Measurements from ENCODE around the gene UTP14A.
"Not testable (repeated sequence)": the region's sequence is repeated elsewhere in the genome, so short reads cannot be mapped to it uniquely, and the experiment has no call there.

Gene UTP14A, protein sequence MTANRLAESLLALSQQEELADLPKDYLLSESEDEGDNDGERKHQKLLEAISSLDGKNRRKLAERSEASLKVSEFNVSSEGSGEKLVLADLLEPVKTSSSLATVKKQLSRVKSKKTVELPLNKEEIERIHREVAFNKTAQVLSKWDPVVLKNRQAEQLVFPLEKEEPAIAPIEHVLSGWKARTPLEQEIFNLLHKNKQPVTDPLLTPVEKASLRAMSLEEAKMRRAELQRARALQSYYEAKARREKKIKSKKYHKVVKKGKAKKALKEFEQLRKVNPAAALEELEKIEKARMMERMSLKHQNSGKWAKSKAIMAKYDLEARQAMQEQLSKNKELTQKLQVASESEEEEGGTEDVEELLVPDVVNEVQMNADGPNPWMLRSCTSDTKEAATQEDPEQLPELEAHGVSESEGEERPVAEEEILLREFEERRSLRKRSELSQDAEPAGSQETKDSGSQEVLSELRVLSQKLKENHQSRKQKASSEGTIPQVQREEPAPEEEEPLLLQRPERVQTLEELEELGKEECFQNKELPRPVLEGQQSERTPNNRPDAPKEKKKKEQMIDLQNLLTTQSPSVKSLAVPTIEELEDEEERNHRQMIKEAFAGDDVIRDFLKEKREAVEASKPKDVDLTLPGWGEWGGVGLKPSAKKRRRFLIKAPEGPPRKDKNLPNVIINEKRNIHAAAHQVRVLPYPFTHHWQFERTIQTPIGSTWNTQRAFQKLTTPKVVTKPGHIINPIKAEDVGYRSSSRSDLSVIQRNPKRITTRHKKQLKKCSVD

DNA sequence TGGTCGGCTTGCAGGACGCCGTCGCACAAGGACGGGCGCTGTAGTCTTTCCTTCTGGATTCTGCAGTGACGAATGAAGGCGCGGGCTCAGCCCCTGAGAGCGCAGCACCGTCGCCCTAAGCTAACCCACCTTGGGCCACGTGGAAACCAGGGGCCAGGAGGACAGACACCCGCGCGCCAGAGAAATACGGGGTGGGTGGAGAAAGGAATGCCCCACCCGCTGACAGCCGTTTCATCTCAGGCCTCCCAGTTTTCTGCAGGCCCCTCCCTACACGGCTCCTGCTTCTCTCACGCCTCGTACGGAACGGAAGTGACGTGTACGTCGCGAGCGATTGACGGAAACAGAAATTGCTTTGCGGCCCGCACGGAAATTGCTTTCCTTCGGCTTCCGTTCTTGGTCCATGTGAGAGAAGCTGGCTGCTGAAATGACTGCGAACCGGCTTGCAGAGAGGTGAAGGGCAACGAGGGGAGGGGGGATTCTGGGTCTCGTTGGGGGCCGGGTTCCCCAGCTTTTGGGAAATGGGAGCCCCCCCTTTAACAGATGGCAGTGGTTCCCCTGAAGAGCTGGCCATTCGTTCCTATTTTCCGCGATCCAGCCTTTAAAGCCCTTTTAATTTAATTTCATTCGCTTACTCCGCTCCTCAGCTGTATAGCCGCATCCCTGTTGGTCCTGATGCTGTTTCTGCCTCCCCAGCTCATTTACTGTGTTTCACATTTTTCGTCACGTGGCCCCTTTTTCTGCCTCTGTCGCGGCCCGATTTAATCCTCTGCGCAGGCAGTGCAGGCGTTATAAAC lies at the start of gene UTP14A:
TSS of gene UTP14A (plus strand) at position 378 of the 794 bp plus-strand sequence. CDS start at position 425, 47 bp downstream.
- peak within 1 kb of the TSS; percentile 80 for H3K9ac ChIP-seq (ENCODE audit: low read length)
- peak within 1 kb of the TSS; percentile 49 for H3K27ac ChIP-seq (ENCODE audit: low read length)
- H3K27me3 ChIP-seq (ENCODE audit: low read depth, low read length): no peaks in the 10 kb centered on the region
- TF ChIP-seq EZH2phosphoT487 (IDR thresholded peaks at IDR 0.05; ENCODE audit: low read depth): no peak
- TF ChIP-seq, protein P1, sequence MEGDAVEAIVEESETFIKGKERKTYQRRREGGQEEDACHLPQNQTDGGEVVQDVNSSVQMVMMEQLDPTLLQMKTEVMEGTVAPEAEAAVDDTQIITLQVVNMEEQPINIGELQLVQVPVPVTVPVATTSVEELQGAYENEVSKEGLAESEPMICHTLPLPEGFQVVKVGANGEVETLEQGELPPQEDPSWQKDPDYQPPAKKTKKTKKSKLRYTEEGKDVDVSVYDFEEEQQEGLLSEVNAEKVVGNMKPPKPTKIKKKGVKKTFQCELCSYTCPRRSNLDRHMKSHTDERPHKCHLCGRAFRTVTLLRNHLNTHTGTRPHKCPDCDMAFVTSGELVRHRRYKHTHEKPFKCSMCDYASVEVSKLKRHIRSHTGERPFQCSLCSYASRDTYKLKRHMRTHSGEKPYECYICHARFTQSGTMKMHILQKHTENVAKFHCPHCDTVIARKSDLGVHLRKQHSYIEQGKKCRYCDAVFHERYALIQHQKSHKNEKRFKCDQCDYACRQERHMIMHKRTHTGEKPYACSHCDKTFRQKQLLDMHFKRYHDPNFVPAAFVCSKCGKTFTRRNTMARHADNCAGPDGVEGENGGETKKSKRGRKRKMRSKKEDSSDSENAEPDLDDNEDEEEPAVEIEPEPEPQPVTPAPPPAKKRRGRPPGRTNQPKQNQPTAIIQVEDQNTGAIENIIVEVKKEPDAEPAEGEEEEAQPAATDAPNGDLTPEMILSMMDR (IDR thresholded peaks at IDR 0.05; ENCODE audit: low read depth, low read length): no peak
- H2AFZ ChIP-seq (ENCODE audit: low read depth, low read length): peak within 1 kb of the TSS; percentile 55
- H3K79me2 ChIP-seq (ENCODE audit: low read length): peaks cover 20% of the 10 kb centered on the region
- H3K36me3 ChIP-seq (replicated peaks; ENCODE audit: low read depth, low read length): peaks cover 23% of the 10 kb centered on the region
- H4K20me1 ChIP-seq (ENCODE audit: insufficient read depth, low read length): no peaks in the 10 kb centered on the region
- H3K4me1 ChIP-seq (ENCODE audit: low read length): peaks cover 24% of the 10 kb centered on the region
- peak within 1 kb of the TSS; percentile 95 for H3K4me3 ChIP-seq (ENCODE audit: low read length)
- peak within 1 kb of the TSS; percentile 78 for H3K4me2 ChIP-seq (ENCODE audit: low read length)
- no peaks in the 10 kb centered on the region for H3K9me3 ChIP-seq (ENCODE audit: insufficient read depth, low read length)

DNA sequence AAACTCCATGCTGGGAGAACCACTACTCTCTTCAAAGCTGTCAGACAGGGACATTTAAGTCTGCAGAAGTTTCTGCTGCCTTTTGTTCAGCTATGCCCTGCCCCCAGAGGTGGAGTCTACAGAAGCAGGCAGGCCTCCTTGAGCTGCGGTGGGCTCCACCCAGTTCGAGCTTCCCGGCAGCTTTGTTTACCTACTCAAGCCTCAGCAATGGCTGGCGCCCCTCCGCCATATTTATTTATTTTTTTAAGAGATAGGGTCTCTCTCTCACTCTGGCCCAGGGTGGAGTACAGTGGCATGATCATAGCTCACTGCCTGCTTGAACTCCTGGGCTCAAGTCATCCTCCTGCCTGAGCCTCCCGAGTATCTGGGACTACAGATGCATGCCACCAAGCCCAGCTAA lies 46.8 kb upstream of the UTP14A start:
- H3K79me2 ChIP-seq (ENCODE audit: low read length); H3K27me3 ChIP-seq (ENCODE audit: low read depth, low read length); H3K4me3 ChIP-seq (ENCODE audit: low read length); H4K20me1 ChIP-seq (ENCODE audit: insufficient read depth, low read length); H3K4me2 ChIP-seq (ENCODE audit: low read length); H2AFZ ChIP-seq (ENCODE audit: low read depth, low read length); H3K9me3 ChIP-seq (ENCODE audit: insufficient read depth, low read length); H3K9ac ChIP-seq (ENCODE audit: low read length); H3K4me1 ChIP-seq (ENCODE audit: low read length); H3K36me3 ChIP-seq (replicated peaks; ENCODE audit: low read depth, low read length); H3K27ac ChIP-seq (ENCODE audit: low read length): not testable (repeated sequence)

DNA sequence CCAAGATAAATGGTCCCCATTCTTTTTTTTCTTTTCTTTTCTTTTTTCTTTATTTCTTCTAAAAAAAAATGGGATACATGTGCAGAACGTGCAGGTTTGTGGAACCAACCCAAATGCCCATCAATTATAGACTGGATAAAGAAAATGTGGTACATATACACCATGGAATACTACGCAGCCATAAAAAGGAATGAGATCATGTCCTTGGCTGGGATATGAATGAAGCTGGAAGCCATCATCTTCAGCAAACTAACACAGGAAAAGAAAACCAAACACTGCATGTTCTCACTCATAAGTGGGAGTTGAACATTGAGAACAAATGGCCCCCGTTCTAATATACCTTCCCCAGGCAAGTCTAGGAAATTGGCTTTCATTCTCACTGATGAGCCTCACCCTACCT lies 39.6 kb upstream of the UTP14A start:
- not testable (repeated sequence) for H3K9me3 ChIP-seq (ENCODE audit: insufficient read depth, low read length); H3K4me2 ChIP-seq (ENCODE audit: low read length); H3K9ac ChIP-seq (ENCODE audit: low read length); H3K4me1 ChIP-seq (ENCODE audit: low read length); H4K20me1 ChIP-seq (ENCODE audit: insufficient read depth, low read length); H3K4me3 ChIP-seq (ENCODE audit: low read length); H3K27ac ChIP-seq (ENCODE audit: low read length); H3K27me3 ChIP-seq (ENCODE audit: low read depth, low read length); H2AFZ ChIP-seq (ENCODE audit: low read depth, low read length); H3K79me2 ChIP-seq (ENCODE audit: low read length); H3K36me3 ChIP-seq (replicated peaks; ENCODE audit: low read depth, low read length)

DNA sequence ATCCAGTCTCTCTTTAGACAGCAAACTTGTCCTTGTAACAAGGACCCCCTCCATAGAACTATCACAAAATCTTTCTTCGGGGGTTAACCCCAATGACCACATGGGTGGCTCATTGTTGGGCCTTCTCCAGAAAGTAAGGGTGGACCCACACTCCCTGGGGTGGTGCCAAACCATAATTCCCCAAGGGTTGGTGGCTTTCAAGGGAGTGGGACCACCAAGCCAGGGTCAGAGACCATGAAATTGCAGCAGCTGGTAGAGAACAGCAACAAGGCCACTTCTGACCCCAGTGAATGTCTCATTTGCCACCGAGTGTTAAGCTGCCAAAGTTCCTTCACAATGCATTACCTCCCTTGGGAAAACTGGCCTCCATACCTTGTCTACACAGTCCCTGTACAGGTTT lies 33.4 kb upstream of the UTP14A start:
- Histone ChIP-seq H3K9ac (ENCODE audit: low read length) (no peak overlapping the region), H2AFZ (ENCODE audit: low read depth, low read length) (no peak overlapping the region), H3K9me3 (ENCODE audit: insufficient read depth, low read length) (no peaks in the 10 kb centered on the region), H3K27ac (ENCODE audit: low read length) (no peak overlapping the region), H3K4me1 (ENCODE audit: low read length) (no peaks in the 10 kb centered on the region), H3K79me2 (ENCODE audit: low read length) (no peaks in the 10 kb centered on the region), H3K4me2 (ENCODE audit: low read length) (no peak overlapping the region), H4K20me1 (ENCODE audit: insufficient read depth, low read length) (no peaks in the 10 kb centered on the region), H3K27me3 (ENCODE audit: low read depth, low read length) (no peaks in the 10 kb centered on the region), H3K36me3 (replicated peaks; ENCODE audit: low read depth, low read length) (no peaks in the 10 kb centered on the region), H3K4me3 (ENCODE audit: low read length) (no peak overlapping the region)
- TF ChIP-seq EZH2phosphoT487 (IDR thresholded peaks at IDR 0.05; ENCODE audit: low read depth): no peak
- TF ChIP-seq, protein P1 (IDR thresholded peaks at IDR 0.05; ENCODE audit: low read depth, low read length): no peak
